H9 (cell line): ENCODE measurements around the gene UVSSA. TPM values are rescaled to one million over a fixed set of nuclear protein-coding genes. Genes with fewer than 3 reads are reported as not detected.
"Not testable (repeated sequence)": the region's sequence is repeated elsewhere in the genome, so short reads cannot be mapped to it uniquely, and the experiment has no call there.

ENCODE experiments used
- DNase-seq: peaks from one replicate; pipeline ENCODE4 v3.0.0-alpha.2; 2017
- H2AFZ ChIP-seq: one replicate; pipeline ENCODE4 v1.6.1; 2013; ENCODE audit warnings: mild to moderate bottlenecking, low read length, control low read depth, moderate library complexity
- H2AK5ac ChIP-seq: 2 replicates; pipeline ENCODE4 v1.6.1; 2013; ENCODE audit warnings: low read length, control low read depth, mixed read lengths; ENCODE audit not compliant: insufficient read length
- H2BK120ac ChIP-seq: one replicate; pipeline ENCODE4 v1.6.1; 2013; ENCODE audit warnings: low read depth, mild to moderate bottlenecking, low read length, control low read depth, inconsistent platforms; ENCODE audit not compliant: poor library complexity, severe bottlenecking
- H2BK12ac ChIP-seq: 2 replicates; pipeline ENCODE4 v1.6.1; 2013; ENCODE audit warnings: low read length, control low read depth, mixed read lengths, low read depth; ENCODE audit not compliant: insufficient read length
- H2BK15ac ChIP-seq: 2 replicates; pipeline ENCODE4 v1.6.1; 2013; ENCODE audit warnings: low read depth, low read length, control low read depth
- H2BK20ac ChIP-seq: one replicate; pipeline ENCODE4 v1.6.1; 2013; ENCODE audit warnings: low read depth, mild to moderate bottlenecking, low read length, control low read depth, inconsistent platforms; ENCODE audit not compliant: poor library complexity, severe bottlenecking
- H2BK5ac ChIP-seq: 2 replicates; pipeline ENCODE4 v1.6.1; 2013; ENCODE audit warnings: low read length, control low read depth, mixed read lengths; ENCODE audit not compliant: insufficient read length
- H3K14ac ChIP-seq: 2 replicates; pipeline ENCODE4 v1.6.1; 2013; ENCODE audit warnings: low read length, control low read depth; ENCODE audit not compliant: insufficient read depth
- H3K18ac ChIP-seq: 2 replicates; pipeline ENCODE4 v1.6.1; 2013; ENCODE audit warnings: low read depth, mild to moderate bottlenecking, mixed read lengths, low read length, control low read depth; ENCODE audit not compliant: insufficient read length
- H3K23ac ChIP-seq: 2 replicates; pipeline ENCODE4 v1.6.1; 2013; ENCODE audit warnings: low read length, control low read depth, mixed read lengths, low read depth; ENCODE audit not compliant: insufficient read length
- H3K23me2 ChIP-seq: 2 replicates; pipeline ENCODE4 v1.6.1; 2013; ENCODE audit warnings: low read depth, mild to moderate bottlenecking, mixed read lengths, low read length, control low read depth; ENCODE audit not compliant: insufficient read length, poor library complexity, severe bottlenecking
- H3K27ac ChIP-seq: 2 replicates; pipeline ENCODE4 v1.5.1; 2013; ENCODE audit warnings: low read length, control low read depth, mixed read lengths, low read depth; ENCODE audit not compliant: insufficient read length
- H3K27me3 ChIP-seq: 2 replicates; pipeline ENCODE4 v1.6.1; 2013; ENCODE audit warnings: low read length, control low read depth, inconsistent platforms; ENCODE audit not compliant: insufficient read depth
- H3K4ac ChIP-seq: 2 replicates; pipeline ENCODE4 v1.6.1; 2013; ENCODE audit warnings: low read depth, mild to moderate bottlenecking, control low read depth, inconsistent platforms, low read length, moderate library complexity
- H3K4me1 ChIP-seq: 2 replicates; pipeline ENCODE4 v1.6.1; 2013; ENCODE audit warnings: low read length, control low read depth, inconsistent platforms; ENCODE audit not compliant: insufficient read depth
- H3K4me2 ChIP-seq: 2 replicates; pipeline ENCODE4 v1.6.1; 2013; ENCODE audit warnings: low read length, control low read depth, mixed read lengths; ENCODE audit not compliant: insufficient read length, insufficient read depth
- H3K56ac ChIP-seq: 2 replicates; pipeline ENCODE4 v1.6.1; 2013; ENCODE audit warnings: low read depth, mild to moderate bottlenecking, mixed read lengths, low read length, control low read depth; ENCODE audit not compliant: insufficient read length
- H3K79me1 ChIP-seq: 2 replicates; pipeline ENCODE4 v1.6.1; 2013; ENCODE audit warnings: low read depth, mild to moderate bottlenecking, moderate library complexity, low read length, control low read depth, inconsistent platforms; ENCODE audit not compliant: insufficient read depth, poor library complexity, severe bottlenecking
- H3K79me2 ChIP-seq: 2 replicates; pipeline ENCODE4 v1.6.1; 2013; ENCODE audit warnings: low read length, control low read depth, inconsistent platforms; ENCODE audit not compliant: insufficient read depth
- H3K9ac ChIP-seq: 2 replicates; pipeline ENCODE4 v1.6.1; 2013; ENCODE audit warnings: low read length, control low read depth, mixed read lengths; ENCODE audit not compliant: insufficient read length; ENCODE audit errors: extremely low read depth
- H3K9me3 ChIP-seq: one replicate; pipeline ENCODE4 v1.6.1; 2013; ENCODE audit warnings: low read depth, low read length, inconsistent platforms; ENCODE audit not compliant: control insufficient read depth
- H3T11ph ChIP-seq: one replicate; pipeline ENCODE4 v1.6.1; 2013; ENCODE audit warnings: mild to moderate bottlenecking, low read length, control low read depth, inconsistent platforms
- H4K20me1 ChIP-seq: one replicate; pipeline ENCODE4 v1.6.1; 2013; ENCODE audit not compliant: control insufficient read depth, insufficient read length, insufficient read depth
- H4K5ac ChIP-seq: 2 replicates; pipeline ENCODE4 v1.6.1; 2013; ENCODE audit warnings: low read depth, mild to moderate bottlenecking, mixed read lengths, low read length, control low read depth; ENCODE audit not compliant: insufficient read length
- H4K8ac ChIP-seq: replicated peaks from 2 replicates; pipeline ENCODE4 v1.6.1; 2013; ENCODE audit warnings: low read length, control low read depth, mixed read lengths, low read depth; ENCODE audit not compliant: insufficient read length
- H4K91ac ChIP-seq: 2 replicates; pipeline ENCODE4 v1.6.1; 2013; ENCODE audit warnings: low read depth, mild to moderate bottlenecking, moderate library complexity, mixed read lengths, low read length, control low read depth; ENCODE audit not compliant: insufficient read length
- H3K27ac Mint-ChIP-seq, 3 experiments: 2 replicates in 2 of 3; 3 replicates in 1 of 3; pipeline ENCODE4 v1.8.0; 2020 to 2021; ENCODE audit warnings: mixed read lengths in 3 of 3, mild to moderate bottlenecking in 1 of 3, moderate library complexity in 1 of 3
- H3K27me3 Mint-ChIP-seq: 2 replicates; pipeline ENCODE4 v1.8.0; 2021; ENCODE audit warnings: low read depth, mild to moderate bottlenecking, moderate library complexity, mixed read lengths
- H3K36me3 Mint-ChIP-seq, 3 experiments: 2 replicates in 2 of 3; 3 replicates in 1 of 3; pipeline ENCODE4 v1.8.0; 2020 to 2021; ENCODE audit warnings: low read depth in 3 of 3, mixed read lengths in 3 of 3; ENCODE audit not compliant: insufficient read depth in 1 of 3
- H3K4me1 Mint-ChIP-seq, 2 experiments: 2 replicates each; pipeline ENCODE4 v1.8.0; 2020; ENCODE audit warnings: mixed read lengths in 2 of 2
- H3K4me3 Mint-ChIP-seq, 2 experiments: 2 replicates in 1 of 2; 3 replicates in 1 of 2; pipeline ENCODE4 v1.8.0; 2020 to 2021; ENCODE audit warnings: mild to moderate bottlenecking in 2 of 2, mixed read lengths in 2 of 2, moderate library complexity in 1 of 2
- H3K9me3 Mint-ChIP-seq, 2 experiments: 2 replicates in 1 of 2; 3 replicates in 1 of 2; pipeline ENCODE4 v1.8.0; 2020; ENCODE audit warnings: mild to moderate bottlenecking in 2 of 2, mixed read lengths in 2 of 2, moderate library complexity in 1 of 2
- CTCF ChIP-seq: fragments of 200-600 bp; sonication (generic); conservative IDR thresholded peaks from 3 replicates; pipeline ENCODE4 v1.8.0; 2021; ENCODE audit warnings: antibody characterized with exemption, mild to moderate bottlenecking
- WGBS: extraction: QIAGEN DNeasy Blood & Tissue Kit; methylation state at CpG from one replicate; pipeline ENCODE4 v1.1.7; 2013; ENCODE audit warnings: missing lambda C conversion rate, low lambda C conversion rate, mixed read lengths; ENCODE audit not compliant: insufficient read length; ENCODE audit errors: extremely low coverage; 5-methylcytosine and 5-hydroxymethylcytosine counted together
- total RNA-seq: library from RNA; stranded (reverse); gene quantifications from 2 replicates; pipeline ENCODE4 v1.2.1, GENCODE V29; 2021

UVSSA gene
- total RNA-seq, 1 experiment from 2014 or later = 15.9 TPM

GRCh38 chr4:1427010-1427409 lies 80.0 kb downstream of the UVSSA start:
- H3K27ac ChIP-seq = no peak overlapping the region
- no peak overlapping the region for H2AFZ ChIP-seq
- H2BK20ac ChIP-seq = no peak overlapping the region
- H3K14ac ChIP-seq = no peak overlapping the region
- H2BK120ac ChIP-seq = no peak overlapping the region
- no peaks in the 10 kb centered on the region for H3K79me1 ChIP-seq
- H3K27me3 Mint-ChIP-seq = peaks cover 14% of the 10 kb centered on the region
- H3K23ac ChIP-seq = no peak overlapping the region
- no peak overlapping the region for H4K5ac ChIP-seq
- H3T11ph ChIP-seq = no peak overlapping the region
- H3K4me1 Mint-ChIP-seq = no peaks in the 10 kb centered on the region
- no peak overlapping the region for H2BK5ac ChIP-seq
- no peaks in the 10 kb centered on the region for H3K79me2 ChIP-seq
- no peak overlapping the region for H3K9ac ChIP-seq
- no peak overlapping the region for H4K8ac ChIP-seq
- no peaks in the 10 kb centered on the region for H3K36me3 Mint-ChIP-seq
- H3K4me3 Mint-ChIP-seq = no peak overlapping the region
- no peaks in the 10 kb centered on the region for H3K23me2 ChIP-seq
- no peak overlapping the region for H3K56ac ChIP-seq
- no peak for DNase-seq
- no peak overlapping the region for H2BK15ac ChIP-seq
- H3K4ac ChIP-seq = no peak overlapping the region
- H3K27me3 ChIP-seq = no peaks in the 10 kb centered on the region
- H3K9me3 Mint-ChIP-seq = no peaks in the 10 kb centered on the region; a peak in 1 of 5 replicates
- no peak overlapping the region for H2AK5ac ChIP-seq
- H3K4me1 ChIP-seq = no peaks in the 10 kb centered on the region
- H3K9me3 ChIP-seq = no peaks in the 10 kb centered on the region
- no peak overlapping the region for H3K4me2 ChIP-seq
- H4K91ac ChIP-seq = no peak overlapping the region
- H3K18ac ChIP-seq = no peak overlapping the region
- no CpG with 5 or more reads among the region's 5 CpGs for WGBS
- no peaks in the 10 kb centered on the region for H4K20me1 ChIP-seq
- TF ChIP-seq CTCF = no peak
- no peak overlapping the region for H2BK12ac ChIP-seq
- no peak overlapping the region for H3K27ac Mint-ChIP-seq

- not testable (repeated sequence) for H3K27ac Mint-ChIP-seq, H3K79me2 ChIP-seq, H3K14ac ChIP-seq, H3K27me3 ChIP-seq, H3K9ac ChIP-seq, H3K4ac ChIP-seq, H3K9me3 Mint-ChIP-seq, H3K23ac ChIP-seq, H3T11ph ChIP-seq, H4K20me1 ChIP-seq, H2BK15ac ChIP-seq, H3K4me2 ChIP-seq, H2AK5ac ChIP-seq, H3K79me1 ChIP-seq, H4K91ac ChIP-seq, H3K27me3 Mint-ChIP-seq, H3K9me3 ChIP-seq, H3K18ac ChIP-seq, H4K8ac ChIP-seq, H2AFZ ChIP-seq, H3K4me1 ChIP-seq, H2BK12ac ChIP-seq, H3K56ac ChIP-seq, DNase-seq, H3K36me3 Mint-ChIP-seq, H2BK120ac ChIP-seq, H2BK20ac ChIP-seq, H2BK5ac ChIP-seq, H3K4me3 Mint-ChIP-seq, H3K4me1 Mint-ChIP-seq, H3K27ac ChIP-seq, H3K23me2 ChIP-seq, H4K5ac ChIP-seq
- no CpG with 5 or more reads among the region's 4 CpGs for WGBS
Observed at GRCh38 chr4:1443688-1444172, 96.7 kb downstream of the UVSSA start.
